ENCODE data around the gene PPP1R3G. TPM values are rescaled to one million over a fixed set of nuclear protein-coding genes. Genes with fewer than 3 reads are reported as not detected.

The PPP1R3G gene
- total and polyA plus RNA-seq, 2 of the 13 experiments (the other 11 are each of a cell fraction or from before 2014, with no cell fraction given) = 1.2 to 1.3 TPM

DNA sequence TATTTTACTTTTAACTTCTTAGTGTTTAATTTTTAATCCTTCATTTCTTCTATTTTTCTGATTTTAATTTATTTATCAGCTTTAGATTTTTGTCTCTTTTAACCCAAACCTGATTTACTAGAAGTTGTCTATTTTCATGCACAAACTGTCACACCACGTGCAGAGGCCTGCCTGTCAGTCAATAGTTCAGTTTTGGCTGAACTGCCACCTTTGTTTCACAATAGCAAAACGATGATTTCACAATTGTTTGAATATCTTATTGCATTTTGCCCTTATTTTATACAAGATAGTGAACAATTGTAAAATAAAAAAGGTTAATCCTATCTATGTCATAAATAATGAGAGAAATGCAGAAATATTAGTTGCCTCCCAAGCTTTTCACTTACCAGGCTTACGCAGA lies 24.0 kb upstream of the PPP1R3G start (continued):
- TF ChIP-seq, protein P1, sequence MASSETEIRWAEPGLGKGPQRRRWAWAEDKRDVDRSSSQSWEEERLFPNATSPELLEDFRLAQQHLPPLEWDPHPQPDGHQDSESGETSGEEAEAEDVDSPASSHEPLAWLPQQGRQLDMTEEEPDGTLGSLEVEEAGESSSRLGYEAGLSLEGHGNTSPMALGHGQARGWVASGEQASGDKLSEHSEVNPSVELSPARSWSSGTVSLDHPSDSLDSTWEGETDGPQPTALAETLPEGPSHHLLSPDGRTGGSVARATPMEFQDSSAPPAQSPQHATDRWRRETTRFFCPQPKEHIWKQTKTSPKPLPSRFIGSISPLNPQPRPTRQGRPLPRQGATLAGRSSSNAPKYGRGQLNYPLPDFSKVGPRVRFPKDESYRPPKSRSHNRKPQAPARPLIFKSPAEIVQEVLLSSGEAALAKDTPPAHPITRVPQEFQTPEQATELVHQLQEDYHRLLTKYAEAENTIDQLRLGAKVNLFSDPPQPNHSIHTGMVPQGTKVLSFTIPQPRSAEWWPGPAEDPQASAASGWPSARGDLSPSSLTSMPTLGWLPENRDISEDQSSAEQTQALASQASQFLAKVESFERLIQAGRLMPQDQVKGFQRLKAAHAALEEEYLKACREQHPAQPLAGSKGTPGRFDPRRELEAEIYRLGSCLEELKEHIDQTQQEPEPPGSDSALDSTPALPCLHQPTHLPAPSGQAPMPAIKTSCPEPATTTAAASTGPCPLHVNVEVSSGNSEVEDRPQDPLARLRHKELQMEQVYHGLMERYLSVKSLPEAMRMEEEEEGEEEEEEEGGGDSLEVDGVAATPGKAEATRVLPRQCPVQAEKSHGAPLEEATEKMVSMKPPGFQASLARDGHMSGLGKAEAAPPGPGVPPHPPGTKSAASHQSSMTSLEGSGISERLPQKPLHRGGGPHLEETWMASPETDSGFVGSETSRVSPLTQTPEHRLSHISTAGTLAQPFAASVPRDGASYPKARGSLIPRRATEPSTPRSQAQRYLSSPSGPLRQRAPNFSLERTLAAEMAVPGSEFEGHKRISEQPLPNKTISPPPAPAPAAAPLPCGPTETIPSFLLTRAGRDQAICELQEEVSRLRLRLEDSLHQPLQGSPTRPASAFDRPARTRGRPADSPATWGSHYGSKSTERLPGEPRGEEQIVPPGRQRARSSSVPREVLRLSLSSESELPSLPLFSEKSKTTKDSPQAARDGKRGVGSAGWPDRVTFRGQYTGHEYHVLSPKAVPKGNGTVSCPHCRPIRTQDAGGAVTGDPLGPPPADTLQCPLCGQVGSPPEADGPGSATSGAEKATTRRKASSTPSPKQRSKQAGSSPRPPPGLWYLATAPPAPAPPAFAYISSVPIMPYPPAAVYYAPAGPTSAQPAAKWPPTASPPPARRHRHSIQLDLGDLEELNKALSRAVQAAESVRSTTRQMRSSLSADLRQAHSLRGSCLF (CRISPR knock-in tag; IDR thresholded peaks at IDR 0.05; ENCODE audit: borderline replicate concordance) = no peak
- TF ChIP-seq RARA (CRISPR knock-in tag; IDR thresholded peaks at IDR 0.05) (peak; percentile 59), ZNF576 (CRISPR knock-in tag; IDR thresholded peaks at IDR 0.05) (no peak), FOXM1 (CRISPR knock-in tag; IDR thresholded peaks at IDR 0.05) (no peak), ZNF136 (CRISPR knock-in tag; IDR thresholded peaks at IDR 0.05; ENCODE audit: low read depth) (0 out of 2 replicates have a peak, but pooled peaks have one; percentile 38), HNRNPH1 (optimal IDR thresholded peaks at IDR 0.05; ENCODE audit: low read depth, low read length) (no peak), ZFX (CRISPR knock-in tag; IDR thresholded peaks at IDR 0.05; ENCODE audit: low read depth) (peak; percentile 58), BCL6 (CRISPR knock-in tag; IDR thresholded peaks at IDR 0.05) (peak; percentile 87), AHDC1 (CRISPR knock-in tag; IDR thresholded peaks at IDR 0.05; ENCODE audit: borderline replicate concordance) (peak; percentile 77; the same call in 1 of the 2 replicates), JUND (CRISPR knock-in tag; IDR thresholded peaks at IDR 0.05) (no peak), HNRNPUL1 (IDR thresholded peaks at IDR 0.05; ENCODE audit: low read depth, low read length) (no peak), HIVEP1 (CRISPR knock-in tag; IDR thresholded peaks at IDR 0.05) (no peak), TOE1 (CRISPR knock-in tag; IDR thresholded peaks at IDR 0.05) (no peak), SAP130 (CRISPR knock-in tag; IDR thresholded peaks at IDR 0.05; ENCODE audit: low read depth) (peak; percentile 87)
- TF ChIP-seq, protein P2, sequence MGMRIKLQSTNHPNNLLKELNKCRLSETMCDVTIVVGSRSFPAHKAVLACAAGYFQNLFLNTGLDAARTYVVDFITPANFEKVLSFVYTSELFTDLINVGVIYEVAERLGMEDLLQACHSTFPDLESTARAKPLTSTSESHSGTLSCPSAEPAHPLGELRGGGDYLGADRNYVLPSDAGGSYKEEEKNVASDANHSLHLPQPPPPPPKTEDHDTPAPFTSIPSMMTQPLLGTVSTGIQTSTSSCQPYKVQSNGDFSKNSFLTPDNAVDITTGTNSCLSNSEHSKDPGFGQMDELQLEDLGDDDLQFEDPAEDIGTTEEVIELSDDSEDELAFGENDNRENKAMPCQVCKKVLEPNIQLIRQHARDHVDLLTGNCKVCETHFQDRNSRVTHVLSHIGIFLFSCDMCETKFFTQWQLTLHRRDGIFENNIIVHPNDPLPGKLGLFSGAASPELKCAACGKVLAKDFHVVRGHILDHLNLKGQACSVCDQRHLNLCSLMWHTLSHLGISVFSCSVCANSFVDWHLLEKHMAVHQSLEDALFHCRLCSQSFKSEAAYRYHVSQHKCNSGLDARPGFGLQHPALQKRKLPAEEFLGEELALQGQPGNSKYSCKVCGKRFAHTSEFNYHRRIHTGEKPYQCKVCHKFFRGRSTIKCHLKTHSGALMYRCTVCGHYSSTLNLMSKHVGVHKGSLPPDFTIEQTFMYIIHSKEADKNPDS (CRISPR knock-in tag; IDR thresholded peaks at IDR 0.05) = 0 out of 2 replicates have a peak, but pooled peaks have one; percentile 31
- TF ChIP-seq, protein P3, sequence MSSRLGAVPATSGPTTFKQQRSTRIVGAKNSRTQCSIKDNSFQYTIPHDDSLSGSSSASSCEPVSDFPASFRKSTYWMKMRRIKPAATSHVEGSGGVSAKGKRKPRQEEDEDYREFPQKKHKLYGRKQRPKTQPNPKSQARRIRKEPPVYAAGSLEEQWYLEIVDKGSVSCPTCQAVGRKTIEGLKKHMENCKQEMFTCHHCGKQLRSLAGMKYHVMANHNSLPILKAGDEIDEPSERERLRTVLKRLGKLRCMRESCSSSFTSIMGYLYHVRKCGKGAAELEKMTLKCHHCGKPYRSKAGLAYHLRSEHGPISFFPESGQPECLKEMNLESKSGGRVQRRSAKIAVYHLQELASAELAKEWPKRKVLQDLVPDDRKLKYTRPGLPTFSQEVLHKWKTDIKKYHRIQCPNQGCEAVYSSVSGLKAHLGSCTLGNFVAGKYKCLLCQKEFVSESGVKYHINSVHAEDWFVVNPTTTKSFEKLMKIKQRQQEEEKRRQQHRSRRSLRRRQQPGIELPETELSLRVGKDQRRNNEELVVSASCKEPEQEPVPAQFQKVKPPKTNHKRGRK (CRISPR knock-in tag; IDR thresholded peaks at IDR 0.05) = peak; percentile 44; the same call in 1 of the 2 replicates
